CD4-positive, alpha-beta memory T cell (primary cell): ENCODE measurements around the gene AXL. TPM values are rescaled to one million over a fixed set of nuclear protein-coding genes. Genes with fewer than 3 reads are reported as not detected.

Experiments used
- CTCF ChIA-PET: fragments of 350-600 bp; sonication (Branson Sonifier 250); formaldehyde crosslinking; loops from one replicate; lab custom pipeline; 2021; ENCODE audit warnings: inconsistent platforms; ENCODE audit not compliant: partially characterized antibody; lab: Charles Lee
- POLR2A ChIA-PET: fragments of 350-600 bp; sonication (Branson Sonifier 250); formaldehyde crosslinking; loops from one replicate; lab custom pipeline; 2021; ENCODE audit not compliant: partially characterized antibody; lab: Charles Lee
- DNase-seq, 5 donors: peaks; one replicate each; pipeline versions ENCODE4 v3.0.0 to v3.0.0-alpha.2; 2020 to 2022; ENCODE audit warnings: mixed read lengths in 1 of 5
- H3K27ac ChIP-seq: one replicate; pipeline ENCODE4 v1.7.0; 2013; ENCODE audit warnings: low read depth, low read length
- H3K27me3 ChIP-seq: 2 replicates; pipeline ENCODE4 v1.7.0; 2013; ENCODE audit warnings: mild to moderate bottlenecking, low read length, moderate library complexity; ENCODE audit not compliant: insufficient read depth
- H3K36me3 ChIP-seq: 2 replicates; pipeline ENCODE4 v1.7.0; 2013; ENCODE audit warnings: mild to moderate bottlenecking, low read length, moderate library complexity; ENCODE audit not compliant: insufficient read depth
- H3K4me1 ChIP-seq: 2 replicates; pipeline ENCODE4 v1.7.0; 2013; ENCODE audit warnings: mild to moderate bottlenecking, low read length, moderate library complexity; ENCODE audit not compliant: insufficient read depth
- H3K4me3 ChIP-seq, 2 donors: one replicate each; pipeline ENCODE4 v1.7.0; 2013; ENCODE audit warnings: low read length in 2 of 2, mild to moderate bottlenecking in 1 of 2
- H3K9me3 ChIP-seq, 2 donors: one replicate each; pipeline ENCODE4 v1.7.0; 2013; ENCODE audit warnings: low read length in 2 of 2, control low read depth in 1 of 2; ENCODE audit not compliant: control insufficient read depth in 1 of 2
- H3K27ac Mint-ChIP-seq, 7 donors: one replicate each; pipeline ENCODE4 v1.8.0; 2020 to 2021; ENCODE audit warnings: mixed read lengths in 7 of 7, mild to moderate bottlenecking in 6 of 7, inconsistent platforms in 3 of 7, moderate library complexity in 3 of 7
- H3K27me3 Mint-ChIP-seq, 2 donors: one replicate each; pipeline ENCODE4 v1.8.0; 2020 to 2021; ENCODE audit warnings: mixed read lengths in 2 of 2
- H3K36me3 Mint-ChIP-seq, 2 donors: one replicate each; pipeline ENCODE4 v1.8.0; 2020 to 2021; ENCODE audit warnings: mixed read lengths in 2 of 2, inconsistent platforms in 1 of 2, mild to moderate bottlenecking in 1 of 2
- H3K4me1 Mint-ChIP-seq, 4 donors: one replicate each; pipeline ENCODE4 v1.8.0; 2020 to 2021; ENCODE audit warnings: mixed read lengths in 4 of 4, mild to moderate bottlenecking in 1 of 4
- H3K4me3 Mint-ChIP-seq, 8 donors: one replicate each; pipeline ENCODE4 v1.8.0; 2020 to 2021; ENCODE audit warnings: mixed read lengths in 8 of 8, mild to moderate bottlenecking in 7 of 8, moderate library complexity in 6 of 8, inconsistent platforms in 3 of 8
- H3K9me3 Mint-ChIP-seq, 8 donors: one replicate each; pipeline ENCODE4 v1.8.0; 2020 to 2021; ENCODE audit warnings: mixed read lengths in 8 of 8, mild to moderate bottlenecking in 5 of 8, inconsistent platforms in 3 of 8, moderate library complexity in 1 of 8
- intact Hi-C: fragments of 100-400 bp; cut with micrococcal nuclease; formaldehyde crosslinking; loops from one replicate; pipeline ENCODE4 v1.15.1; 2023
- polyA plus RNA-seq, 2 donors: library from polyadenylated mRNA; unstranded; fragments of 300-500 nt; fragmentation: Illumina TruSeq; gene quantifications; one replicate each; pipeline ENCODE4 v1.2.3, GENCODE V29; 2021
- total RNA-seq, 2 experiments: library from RNA; stranded (reverse); gene quantifications; one replicate each; pipeline ENCODE4 v1.2.3, GENCODE V29; 2021

Gene AXL
- total and polyA plus RNA-seq, 4 experiments from 2014 or later: 0.10 to 0.32 (median 0.29) TPM; not detected in 1

GRCh38 chr19:41221514-41222205 is 2.6 kb downstream of the AXL start:
- H3K27me3 ChIP-seq: no peaks in the 10 kb centered on the region
- DNase-seq: no peak
- peaks cover 0 to 1% of the 10 kb centered on the region in 2 donors for H3K36me3 Mint-ChIP-seq
- H3K4me3 ChIP-seq: no peak overlapping the region
- H3K4me1 ChIP-seq: peaks cover 7% of the 10 kb centered on the region
- CTCF ChIA-PET: interaction anchor here (1.3 to 1.8 kb wide), 3 partner anchors 17 to 227 kb away, joined by 5 to 6 read pairs (median 5); no protein-coding TSS in a partner anchor
- peaks cover 9 to 13% (median 10%) of the 10 kb centered on the region in 4 donors for H3K4me1 Mint-ChIP-seq
- intact Hi-C loops: no loop called here
- H3K9me3 ChIP-seq: no peaks in the 10 kb centered on the region
- H3K27ac Mint-ChIP-seq: no peak overlapping the region
- no peaks in the 10 kb centered on the region for H3K36me3 ChIP-seq
- no peak overlapping the region for H3K4me3 Mint-ChIP-seq
- POLR2A ChIA-PET: interaction anchor here (0.8 to 1.7 kb wide), 3 partner anchors 41 to 81 kb away, joined by 3 to 5 read pairs (median 3); partner anchors contain the start of gene HNRNPUL1
- H3K27ac ChIP-seq: no peak overlapping the region
- H3K27me3 Mint-ChIP-seq: peaks cover 26 to 34% of the 10 kb centered on the region in 2 donors
- H3K9me3 Mint-ChIP-seq: peaks cover 0 to 2% (median 0%) of the 10 kb centered on the region in 8 donors

- Mint-ChIP-seq H3K9me3 (peaks cover 0 to 2% (median 0%) of the 10 kb centered on the region in 8 donors), H3K4me1 (peaks cover 12 to 18% (median 14%) of the 10 kb centered on the region in 4 donors), H3K27me3 (peaks cover 24 to 31% of the 10 kb centered on the region in 2 donors), H3K36me3 (peaks cover 0 to 1% of the 10 kb centered on the region in 2 donors), H3K27ac (no peak overlapping the region), H3K4me3 (no peak overlapping the region)
- no peaks in the 10 kb centered on the region for H3K36me3 ChIP-seq
- no peaks in the 10 kb centered on the region for H3K27me3 ChIP-seq
- ChIA-PET POLR2A (interaction anchor here (1.4 to 1.7 kb wide), 2 partner anchors 40 to 80 kb away, joined by 3 to 5 read pairs; no protein-coding TSS in a partner anchor), CTCF (interaction anchor here (1.8 kb wide), 1 partner anchor 227 kb away, joined by 5 read pairs; no protein-coding TSS in a partner anchor)
- intact Hi-C loops: no loop called here
- no peaks in the 10 kb centered on the region for H3K9me3 ChIP-seq
- no peak overlapping the region for H3K4me3 ChIP-seq
- peaks cover 13% of the 10 kb centered on the region for H3K4me1 ChIP-seq
- H3K27ac ChIP-seq: no peak overlapping the region
- DNase-seq: no peak
Measured at GRCh38 chr19:41222240-41222639, 3.2 kb downstream of the AXL start.

GRCh38 chr19:41223431-41224234 is 4.6 kb downstream of the AXL start:
- no peaks in the 10 kb centered on the region for H3K9me3 ChIP-seq
- intact Hi-C loops: no loop called here
- H3K4me1 Mint-ChIP-seq: peaks cover 12 to 20% (median 14%) of the 10 kb centered on the region in 4 donors
- H3K27me3 Mint-ChIP-seq: peaks cover 22 to 27% of the 10 kb centered on the region in 2 donors
- H3K4me3 Mint-ChIP-seq: peak overlapping the region in 1 of 8 donors; percentile 26
- H3K27ac Mint-ChIP-seq: peak overlapping the region in 5 of 7 donors; percentile 2 to 63 (median 30)
- H3K27ac ChIP-seq: no peak overlapping the region
- H3K27me3 ChIP-seq: no peaks in the 10 kb centered on the region
- H3K36me3 Mint-ChIP-seq: peaks cover 0 to 1% of the 10 kb centered on the region in 2 donors
- peaks cover 0 to 2% (median 0%) of the 10 kb centered on the region in 8 donors for H3K9me3 Mint-ChIP-seq
- H3K4me1 ChIP-seq: peaks cover 14% of the 10 kb centered on the region
- H3K36me3 ChIP-seq: no peaks in the 10 kb centered on the region
- DNase-seq: no peak
- H3K4me3 ChIP-seq: no peak overlapping the region
- ChIA-PET CTCF (interaction anchor here (0.7 kb wide), 1 partner anchor 10 kb away, joined by 3 read pairs; no protein-coding TSS in a partner anchor), POLR2A (interaction anchor here (0.6 to 3.9 kb wide), 2 partner anchors 39 to 40 kb away, joined by 4 to 41 read pairs; partner anchors contain the start of gene HNRNPUL1)

- Mint-ChIP-seq H3K27ac (peak overlapping the region in 2 of 7 donors; percentile 32 to 43), H3K27me3 (peaks cover 19 to 22% of the 10 kb centered on the region in 2 donors), H3K4me3 (no peak overlapping the region), H3K36me3 (peaks cover 0 to 1% of the 10 kb centered on the region in 2 donors), H3K9me3 (peaks cover 0 to 2% (median 0%) of the 10 kb centered on the region in 8 donors), H3K4me1 (peaks cover 12 to 20% (median 14%) of the 10 kb centered on the region in 4 donors)
- ChIA-PET CTCF (interaction anchor here (0.7 kb wide), 1 partner anchor 9 kb away, joined by 3 read pairs; no protein-coding TSS in a partner anchor), POLR2A (interaction anchor here (3.9 kb wide), 1 partner anchor 39 kb away, joined by 41 read pairs; the partner anchor contains the start of gene HNRNPUL1)
- no peak overlapping the region for H3K27ac ChIP-seq
- H3K36me3 ChIP-seq: no peaks in the 10 kb centered on the region
- intact Hi-C loops: no loop called here
- H3K27me3 ChIP-seq: no peaks in the 10 kb centered on the region
- no peaks in the 10 kb centered on the region for H3K9me3 ChIP-seq
- H3K4me3 ChIP-seq: no peak overlapping the region
- no peak for DNase-seq
- peaks cover 14% of the 10 kb centered on the region for H3K4me1 ChIP-seq
Measured at GRCh38 chr19:41224632-41225031, 5.6 kb downstream of the AXL start.

- Histone ChIP-seq H3K36me3 (no peaks in the 10 kb centered on the region), H3K27ac (no peak overlapping the region), H3K4me1 (peaks cover 14% of the 10 kb centered on the region), H3K4me3 (no peak overlapping the region), H3K9me3 (no peaks in the 10 kb centered on the region), H3K27me3 (no peaks in the 10 kb centered on the region)
- CTCF ChIA-PET: interaction anchor here (1.1 kb wide), 1 partner anchor 37 kb away, joined by 3 read pairs; no protein-coding TSS in a partner anchor
- H3K4me3 Mint-ChIP-seq: peak overlapping the region; percentile 70 to 90 (median 82)
- intact Hi-C loops: loop anchor here (1.0 kb wide), 1 partner anchor 37 kb away; no protein-coding TSS in a partner anchor
- H3K4me1 Mint-ChIP-seq: peaks cover 11 to 20% (median 13%) of the 10 kb centered on the region in 4 donors
- peak in 1 of 5 donors; percentile 59 for DNase-seq
- H3K27ac Mint-ChIP-seq: peak overlapping the region; percentile 45 to 92 (median 82)
- peaks cover 0 to 1% of the 10 kb centered on the region in 2 donors for H3K36me3 Mint-ChIP-seq
- POLR2A ChIA-PET: interaction anchor here (1.0 to 3.9 kb wide), 5 partner anchors 21 to 83 kb away, joined by 3 to 41 read pairs (median 6); partner anchors contain the start of gene HNRNPUL1
- H3K9me3 Mint-ChIP-seq: peaks cover 0 to 2% (median 0%) of the 10 kb centered on the region in 8 donors
- H3K27me3 Mint-ChIP-seq: peaks cover 15 to 18% of the 10 kb centered on the region in 2 donors
Measured at GRCh38 chr19:41225238-41226052, 6.4 kb downstream of the AXL start.
